ENCODE data around the gene THAP6. TPM values are rescaled to one million over a fixed set of nuclear protein-coding genes. Genes with fewer than 3 reads are reported as not detected.

THAP6 gene
- total and polyA plus RNA-seq, 2 of the 8 experiments (the other 6 are each of a cell fraction or from before 2014, with no cell fraction given), result 3.3 to 9.7 TPM

GRCh38 chr4:75502671-75503070 lies 11.6 kb upstream of the THAP6 start:
- Histone ChIP-seq H3K4me2 (ENCODE audit: insufficient read depth in 1 of 2, low read depth in 2 of 2, low read length in 2 of 2) (no peak overlapping the region), H3K27me3 (replicated peaks in 1 of 4; ENCODE audit: control insufficient read depth in 3 of 4, extremely low read depth in 1 of 4, insufficient read depth in 3 of 4, low read length in 3 of 4) (no peaks in the 10 kb centered on the region), H4K20me1 (replicated peaks in 1 of 2; ENCODE audit: control insufficient read depth in 1 of 2, insufficient read depth in 2 of 2, low read length in 2 of 2) (no peaks in the 10 kb centered on the region), H2BK120ac (replicated peaks; ENCODE audit: low read depth, low read length) (no peak overlapping the region), H2BK12ac (ENCODE audit: low read depth, low read length) (no peak overlapping the region), H3K23me2 (ENCODE audit: low read depth, low read length) (no peaks in the 10 kb centered on the region), H3K36me3 (ENCODE audit: control insufficient read depth in 2 of 4, insufficient read depth in 4 of 4, low read length in 3 of 4) (peaks cover 0 to 25% (median 7%) of the 10 kb centered on the region in 4 experiments; a peak in 6 of 8 replicates), H3K23ac (ENCODE audit: insufficient read length) (no peak overlapping the region), H3K4me3 (ENCODE audit: extremely low read depth in 1 of 4, insufficient read depth in 2 of 4, low read depth in 3 of 4, low read length in 4 of 4) (no peak overlapping the region), H3K4me1 (replicated peaks in 1 of 4; ENCODE audit: control insufficient read depth in 3 of 4, insufficient read depth in 4 of 4, low read length in 3 of 4) (no peaks in the 10 kb centered on the region), H2AFZ (ENCODE audit: low read length) (no peak overlapping the region), H3K14ac (ENCODE audit: insufficient read length) (no peak overlapping the region), H3K27ac (ENCODE audit: low read depth, low read length) (no peak overlapping the region), H2BK15ac (ENCODE audit: low read length) (no peak overlapping the region), H3K9me3 (ENCODE audit: insufficient read depth in 2 of 2, low read depth in 1 of 2, low read length in 1 of 2) (0 out of 4 replicates have a peak, but pooled peaks cover 0 to 7% of the 10 kb centered on the region in 2 experiments), H2BK20ac (ENCODE audit: low read length) (no peak overlapping the region), H4K8ac (ENCODE audit: extremely low read depth, insufficient read depth, low read length) (no peak overlapping the region), H3K56ac (replicated peaks; ENCODE audit: insufficient read length, low read depth, low read length) (no peak overlapping the region), H3K18ac (ENCODE audit: extremely low read depth, low read length) (no peak overlapping the region), H3K4ac (replicated peaks; ENCODE audit: insufficient read length, low read depth, low read length) (no peak overlapping the region), H2AK5ac (ENCODE audit: low read depth, low read length) (no peak overlapping the region), H4K5ac (ENCODE audit: insufficient read length, low read depth, low read length) (no peak overlapping the region), H4K91ac (replicated peaks; ENCODE audit: insufficient read length, low read length) (no peak overlapping the region), H3K79me1 (ENCODE audit: low read depth, low read length) (no peaks in the 10 kb centered on the region), H3K79me2 (ENCODE audit: control insufficient read depth in 1 of 2, insufficient read depth in 2 of 2, low read length in 2 of 2) (peaks cover 0 to 17% of the 10 kb centered on the region in 2 experiments; a peak in 2 of 4 replicates), H3K9ac (replicated peaks in 1 of 4; ENCODE audit: extremely low read depth in 1 of 4, low read depth in 3 of 4, low read length in 3 of 4) (no peak overlapping the region), H2BK5ac (ENCODE audit: low read depth, low read length) (no peak overlapping the region)
- FAIRE-seq (no peak), DNase-seq (ENCODE audit: low read depth in 1 of 2, low spot score in 2 of 2) (no peak)
- 93% methylated on average over 2 of the region's 2 CpGs; no CpG with 5 or more reads in 1 of the 2 experiments for WGBS, 2 experiments (ENCODE audit: extremely low coverage in 1 of 2, insufficient coverage in 1 of 2, insufficient read length in 1 of 2, insufficient replicate concordance in 2 of 2, low coverage in 1 of 2, low lambda C conversion rate in 2 of 2, missing lambda C conversion rate in 1 of 2)
- ChIA-PET POLR2A (ENCODE audit: partially characterized antibody) (interaction anchor here (0.9 kb wide), 1 partner anchor 9 kb away, joined by 3 read pairs; no protein-coding TSS in a partner anchor), CTCF (ENCODE audit: partially characterized antibody) (no interaction called here)
- TF ChIP-seq CBX5 (IDR thresholded peaks at IDR 0.05; ENCODE audit: low read depth, low read length) (no peak), BCL11A (IDR thresholded peaks at IDR 0.05; ENCODE audit: low read depth in 2 of 2, low read length in 2 of 2) (no peak), TEAD4 (IDR thresholded peaks at IDR 0.05; ENCODE audit: low read depth, low read length) (no peak), GABPA (IDR thresholded peaks at IDR 0.05; ENCODE audit: borderline replicate concordance, insufficient read depth, low read length) (no peak), CHD2 (IDR thresholded peaks at IDR 0.05; ENCODE audit: low read length) (no peak), TBP (IDR thresholded peaks at IDR 0.05; ENCODE audit: low read depth, low read length) (no peak), RNF2 (IDR thresholded peaks at IDR 0.05; ENCODE audit: borderline replicate concordance, low read depth, low read length, missing control alignments, poor library complexity, severe bottlenecking) (no peak), TAF1 (IDR thresholded peaks at IDR 0.05; ENCODE audit: low read depth, low read length) (no peak), USF2 (IDR thresholded peaks at IDR 0.05; ENCODE audit: low read length) (no peak), RXRA (IDR thresholded peaks at IDR 0.05; ENCODE audit: insufficient read depth, low read depth, low read length) (no peak), JUN (IDR thresholded peaks at IDR 0.05; ENCODE audit: low read depth, low read length) (no peak), ZNF274 (IDR thresholded peaks at IDR 0.05; ENCODE audit: borderline replicate concordance, extremely low read depth, low read length) (no peak)
- TF ChIP-seq, protein P1, sequence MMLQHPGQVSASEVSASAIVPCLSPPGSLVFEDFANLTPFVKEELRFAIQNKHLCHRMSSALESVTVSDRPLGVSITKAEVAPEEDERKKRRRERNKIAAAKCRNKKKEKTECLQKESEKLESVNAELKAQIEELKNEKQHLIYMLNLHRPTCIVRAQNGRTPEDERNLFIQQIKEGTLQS (IDR thresholded peaks at IDR 0.05; ENCODE audit: insufficient read depth, low read depth, low read length), result no peak
